ENCODE measurements around the gene IQGAP1. TPM values are rescaled to one million over a fixed set of nuclear protein-coding genes. Genes with fewer than 3 reads are reported as not detected.

The IQGAP1 gene
- total RNA-seq (2021) = 67.0 and 72.4 TPM in 2 replicates
- long read RNA-seq, full-length matches to known transcripts = 9 of 432 reads
- long read RNA-seq, partial matches to known transcripts = 403 of 432 reads
- long read RNA-seq, other reads (novel, unspliced or antisense) = 20 of 432 reads

DNA sequence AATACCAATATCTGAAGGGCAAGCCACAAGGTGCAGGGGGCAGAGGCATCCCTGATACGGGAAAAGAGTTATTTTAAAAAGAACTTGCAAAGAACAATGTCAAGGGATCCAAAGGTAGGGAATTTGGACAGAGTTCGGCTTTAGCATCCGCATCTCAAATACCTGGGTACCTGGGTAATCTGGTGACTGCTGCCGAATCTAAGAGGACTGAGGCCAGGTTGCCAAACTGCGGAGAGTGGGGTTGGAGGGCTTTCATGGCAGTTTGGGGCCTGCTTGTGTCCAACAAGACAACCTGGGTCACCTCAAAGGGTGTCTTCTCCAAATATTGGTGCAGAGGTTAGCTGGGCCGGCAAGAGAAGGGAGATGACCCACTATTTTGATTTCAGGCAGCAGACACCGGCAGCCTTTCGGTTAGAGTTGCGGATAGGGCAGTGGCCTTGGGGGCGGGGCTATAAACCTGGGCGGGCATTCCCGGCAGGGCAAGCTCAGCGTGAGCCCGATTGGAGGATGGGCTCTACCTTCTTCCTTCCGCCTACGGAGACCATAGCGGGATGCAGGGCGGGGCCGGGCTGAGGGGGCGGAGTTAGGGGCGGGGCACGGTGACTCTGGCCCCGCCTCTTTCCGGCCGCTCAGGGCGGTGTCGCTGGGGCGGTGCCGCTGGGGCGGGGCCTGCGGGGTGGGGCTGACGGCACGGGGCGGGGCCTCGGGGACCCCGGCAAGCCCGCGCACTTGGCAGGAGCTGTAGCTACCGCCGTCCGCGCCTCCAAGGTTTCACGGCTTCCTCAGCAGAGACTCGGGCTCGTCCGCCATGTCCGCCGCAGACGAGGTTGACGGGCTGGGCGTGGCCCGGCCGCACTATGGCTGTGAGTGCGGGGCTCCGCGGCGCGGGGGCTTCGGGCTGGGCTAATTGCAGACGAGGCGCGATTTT, at the start of gene IQGAP1:
IQGAP1 (plus strand) TSS at position 709 of the 928 bp plus-strand sequence; CDS start at position 809, 100 bp downstream.
- Histone ChIP-seq H3K14ac (ENCODE audit: insufficient read depth, low read length) (peak within 1 kb of the TSS; percentile 86), H3K27ac (ENCODE audit: insufficient read length, low read depth, low read length) (no peak within 1 kb of the TSS), H2BK20ac (ENCODE audit: low read depth, low read length, poor library complexity, severe bottlenecking) (no peak within 1 kb of the TSS), H3K18ac (ENCODE audit: insufficient read length, low read depth, low read length) (peak within 1 kb of the TSS; percentile 86), H3K23ac (ENCODE audit: insufficient read length, low read depth, low read length) (no peak within 1 kb of the TSS), H3K4me2 (ENCODE audit: insufficient read depth, insufficient read length, low read length) (peak within 1 kb of the TSS; percentile 99), H4K5ac (ENCODE audit: insufficient read length, low read depth, low read length) (no peak within 1 kb of the TSS), H3K4me1 (ENCODE audit: insufficient read depth, low read length) (peaks cover 5% of the 10 kb centered on the region; the same call in 1 of the 2 replicates), H4K91ac (ENCODE audit: insufficient read length, low read depth, low read length) (no peak within 1 kb of the TSS), H3K23me2 (ENCODE audit: insufficient read length, low read depth, low read length, poor library complexity, severe bottlenecking) (peaks cover 11% of the 10 kb centered on the region), H4K20me1 (ENCODE audit: control insufficient read depth, insufficient read depth, insufficient read length) (no peaks in the 10 kb centered on the region), H2BK5ac (ENCODE audit: insufficient read length, low read length) (no peak within 1 kb of the TSS), H2BK120ac (ENCODE audit: low read depth, low read length, poor library complexity, severe bottlenecking) (no peak within 1 kb of the TSS), H3K56ac (ENCODE audit: insufficient read length, low read depth, low read length) (no peak within 1 kb of the TSS), H3K4ac (ENCODE audit: low read depth, low read length) (no peak within 1 kb of the TSS; the same call in 1 of the 2 replicates), H3K79me2 (ENCODE audit: insufficient read depth, low read length) (peaks cover 6% of the 10 kb centered on the region; the same call in 1 of the 2 replicates), H2BK12ac (ENCODE audit: insufficient read length, low read depth, low read length) (no peak within 1 kb of the TSS), H2AK5ac (ENCODE audit: insufficient read length, low read length) (no peak within 1 kb of the TSS), H3K9me3 (ENCODE audit: control insufficient read depth, low read depth, low read length) (no peaks in the 10 kb centered on the region), H2AFZ (ENCODE audit: low read length) (peak within 1 kb of the TSS; percentile 37), H2BK15ac (ENCODE audit: low read depth, low read length) (no peak within 1 kb of the TSS), H3K27me3 (ENCODE audit: insufficient read depth, low read length) (no peaks in the 10 kb centered on the region), H3T11ph (ENCODE audit: low read length) (no peak within 1 kb of the TSS), H3K79me1 (ENCODE audit: insufficient read depth, low read depth, low read length, poor library complexity, severe bottlenecking) (no peaks in the 10 kb centered on the region), H3K9ac (ENCODE audit: extremely low read depth, insufficient read length, low read length) (peak within 1 kb of the TSS; percentile 95), H4K8ac (replicated peaks; ENCODE audit: insufficient read length, low read depth, low read length) (no peak within 1 kb of the TSS)
- Mint-ChIP-seq H3K36me3 (ENCODE audit: insufficient read depth in 1 of 3, low read depth in 3 of 3) (peaks cover 4 to 20% (median 8%) of the 10 kb centered on the region in 3 experiments; a peak in 5 of 7 replicates), H3K27me3 (ENCODE audit: low read depth) (no peaks in the 10 kb centered on the region), H3K27ac (peak within 1 kb of the TSS; percentile 85 to 96 (median 93)), H3K4me1 (peaks cover 38 to 41% of the 10 kb centered on the region in 2 experiments), H3K4me3 (peak within 1 kb of the TSS; percentile 83 to 87), H3K9me3 (no peaks in the 10 kb centered on the region)
- peak; percentile 99 for DNase-seq
- TF ChIP-seq, protein P1, sequence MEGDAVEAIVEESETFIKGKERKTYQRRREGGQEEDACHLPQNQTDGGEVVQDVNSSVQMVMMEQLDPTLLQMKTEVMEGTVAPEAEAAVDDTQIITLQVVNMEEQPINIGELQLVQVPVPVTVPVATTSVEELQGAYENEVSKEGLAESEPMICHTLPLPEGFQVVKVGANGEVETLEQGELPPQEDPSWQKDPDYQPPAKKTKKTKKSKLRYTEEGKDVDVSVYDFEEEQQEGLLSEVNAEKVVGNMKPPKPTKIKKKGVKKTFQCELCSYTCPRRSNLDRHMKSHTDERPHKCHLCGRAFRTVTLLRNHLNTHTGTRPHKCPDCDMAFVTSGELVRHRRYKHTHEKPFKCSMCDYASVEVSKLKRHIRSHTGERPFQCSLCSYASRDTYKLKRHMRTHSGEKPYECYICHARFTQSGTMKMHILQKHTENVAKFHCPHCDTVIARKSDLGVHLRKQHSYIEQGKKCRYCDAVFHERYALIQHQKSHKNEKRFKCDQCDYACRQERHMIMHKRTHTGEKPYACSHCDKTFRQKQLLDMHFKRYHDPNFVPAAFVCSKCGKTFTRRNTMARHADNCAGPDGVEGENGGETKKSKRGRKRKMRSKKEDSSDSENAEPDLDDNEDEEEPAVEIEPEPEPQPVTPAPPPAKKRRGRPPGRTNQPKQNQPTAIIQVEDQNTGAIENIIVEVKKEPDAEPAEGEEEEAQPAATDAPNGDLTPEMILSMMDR (conservative IDR thresholded peaks at IDR 0.05) = no peak
- no CpG with 5 or more reads among the region's 62 CpGs for WGBS (ENCODE audit: extremely low coverage, insufficient read length, low lambda C conversion rate)

Measured in H9 (cell line).